CD4-positive, alpha-beta T cell treated with Interleukin-4 for 1 hour (primary cell): Measurements from ENCODE around the gene FAT1.
A peak's percentile ranks its signal among the peaks of the same experiment; 100 is the strongest.

Experiments used
- DNase-seq, 2 donors: peaks; one replicate each; pipeline ENCODE4 v3.0.0-alpha.2; 2020 to 2022

The FAT1 gene

DNA sequence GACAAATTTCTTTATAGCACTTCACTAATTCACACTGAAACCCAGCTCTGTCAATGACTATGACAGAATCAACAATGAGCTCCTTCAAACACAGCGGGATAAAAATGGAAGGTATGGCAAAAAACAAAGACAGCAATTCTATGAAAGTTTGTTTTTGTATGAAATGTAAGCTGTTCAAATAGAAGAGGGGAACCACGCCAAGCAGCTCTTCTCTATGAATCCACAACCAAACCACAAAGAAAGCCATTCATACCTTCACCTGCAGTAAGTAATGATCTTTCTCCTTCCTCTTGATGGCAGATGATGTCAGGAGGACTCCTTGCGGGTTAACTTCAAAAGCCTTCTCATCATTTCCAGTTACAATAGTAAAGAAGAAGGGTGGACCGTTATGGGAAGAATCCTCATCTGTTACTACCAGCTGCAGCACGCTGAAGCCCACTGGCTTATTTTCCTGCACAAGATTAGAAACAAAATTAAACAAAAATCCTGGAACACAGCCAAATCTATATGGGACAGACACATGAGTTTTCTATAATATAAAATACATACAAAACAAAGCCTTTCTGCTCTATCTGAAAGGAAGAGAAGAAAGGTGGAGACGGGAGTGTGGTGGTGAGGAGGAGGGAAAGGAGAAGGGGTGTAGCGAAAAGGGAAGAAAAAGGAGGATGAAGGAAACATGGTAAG, 119.4 kb downstream of the FAT1 start:
- no peak for DNase-seq

DNA sequence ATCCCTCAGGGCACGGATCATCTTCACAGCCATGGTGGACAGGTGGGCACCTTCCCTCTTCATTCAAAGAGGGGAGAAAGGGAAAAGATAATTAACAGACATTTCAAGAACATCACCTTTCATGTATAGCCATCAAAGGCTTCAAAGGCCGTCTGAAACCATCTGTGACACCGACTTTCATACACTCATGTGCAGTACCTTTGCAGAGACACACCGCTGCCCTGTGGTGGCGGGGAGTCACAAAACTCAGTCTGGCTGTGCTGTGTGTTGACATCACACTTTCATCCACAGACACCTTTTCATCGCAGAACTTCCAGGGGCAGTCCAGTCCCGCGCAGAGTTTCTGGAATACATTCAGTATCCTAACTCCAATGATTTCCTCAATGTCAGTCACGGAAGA, 120.7 kb downstream of the FAT1 start:
- no peak for DNase-seq

DNA sequence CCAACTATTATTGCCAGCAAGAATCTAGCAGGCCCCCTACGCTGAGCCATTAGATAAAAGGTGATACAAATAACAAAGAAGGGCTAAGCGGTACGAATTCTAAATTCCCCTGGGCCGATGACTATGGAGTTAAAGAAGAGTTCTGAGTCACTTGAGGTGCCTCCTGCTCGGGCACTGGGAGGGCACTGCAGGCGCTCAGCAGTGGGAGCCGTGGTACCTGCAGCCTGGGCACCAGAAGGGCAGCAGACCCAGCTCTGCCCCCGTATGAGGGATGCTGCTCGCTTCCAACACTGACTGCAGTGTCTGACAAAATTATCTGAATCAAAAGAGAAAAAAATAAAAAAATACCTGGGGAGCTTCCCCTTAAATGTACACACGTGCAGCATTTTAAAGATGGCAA, 124.2 kb downstream of the FAT1 start:
- DNase-seq: no peak

DNA sequence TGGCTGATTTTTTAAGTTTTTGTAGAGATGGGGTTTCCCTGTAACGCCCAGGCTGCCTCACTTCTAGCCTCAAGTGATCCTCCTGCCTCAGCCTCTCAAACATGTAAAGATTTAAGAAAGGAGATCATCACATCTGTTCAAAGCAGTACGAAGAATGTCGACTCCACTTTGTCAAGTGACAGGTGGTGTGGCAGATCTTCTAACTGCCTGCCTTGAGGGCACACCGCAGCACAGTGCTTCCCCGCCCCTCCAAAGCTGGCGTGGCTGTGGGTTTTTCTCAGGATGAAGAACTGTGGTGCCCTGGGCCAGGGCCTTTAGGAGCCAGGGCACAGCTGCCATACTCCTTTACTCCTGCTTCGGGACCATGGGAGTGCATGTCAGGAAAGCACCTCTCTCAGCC, 125.0 kb downstream of the FAT1 start:
- DNase-seq: no peak

DNA sequence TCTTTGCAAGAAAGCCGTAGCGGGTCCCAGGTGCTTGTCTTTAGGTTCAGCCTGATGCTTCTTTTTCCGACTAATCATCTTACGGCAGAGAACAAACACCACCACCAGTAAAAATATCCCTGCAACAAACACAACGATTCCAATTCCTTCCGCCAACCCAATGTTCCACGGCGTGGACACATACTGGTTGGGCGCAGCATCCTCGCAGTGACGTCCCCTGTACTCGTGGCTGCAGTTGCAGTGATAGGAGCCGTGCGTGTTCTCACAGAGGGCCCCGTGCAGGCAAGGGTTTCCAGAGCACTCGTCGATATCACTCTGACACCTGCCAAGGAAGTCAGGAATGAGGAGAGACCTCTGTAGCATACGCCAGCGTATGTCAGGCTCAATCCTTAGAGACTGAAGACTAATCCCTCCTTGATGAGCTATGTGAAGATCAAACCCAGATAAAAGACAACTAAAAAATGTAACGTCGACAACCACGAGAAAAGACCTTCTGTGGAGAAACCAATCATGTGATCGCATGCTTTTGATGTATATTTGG, 126.7 kb downstream of the FAT1 start:
- no peak for DNase-seq

DNA sequence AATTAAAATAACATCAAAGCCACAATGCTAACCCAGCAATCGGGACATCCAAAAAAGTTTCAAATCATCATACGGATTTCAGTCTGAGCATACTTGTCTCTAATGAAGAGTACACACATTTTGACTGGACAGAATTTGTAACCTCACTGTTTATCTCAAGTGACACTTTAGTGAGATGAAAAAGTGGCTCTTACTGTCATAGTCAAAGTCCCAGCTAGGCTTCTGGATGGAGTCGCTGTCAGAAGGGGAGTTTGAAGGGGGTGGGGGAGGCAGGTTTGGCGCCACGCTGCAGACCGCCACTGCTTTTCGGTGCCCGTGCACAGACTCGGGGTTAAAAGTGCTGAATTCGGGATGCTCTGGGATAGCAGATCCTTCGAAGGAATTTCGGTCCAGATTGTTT, 127.3 kb downstream of the FAT1 start:
- no peak for DNase-seq

DNA sequence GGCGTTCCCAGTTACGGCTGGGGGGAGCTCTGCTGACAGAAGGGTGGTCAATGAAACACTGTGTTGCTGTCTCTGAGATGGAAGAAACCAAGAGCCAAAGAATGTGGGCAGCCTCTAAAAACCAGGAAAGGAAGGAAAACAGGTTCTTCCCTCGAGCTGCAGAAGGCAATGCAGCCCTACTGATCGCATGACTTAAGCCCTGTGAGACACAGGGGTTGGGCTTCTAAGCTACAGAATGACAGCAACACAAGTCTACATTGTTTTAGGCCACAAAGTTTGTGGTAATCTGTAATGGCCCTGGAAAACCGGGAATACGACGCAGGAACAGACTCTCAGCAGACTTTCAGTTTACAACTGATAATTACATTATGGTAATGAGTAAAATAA, 130.1 kb downstream of the FAT1 start:
- DNase-seq: no peak

DNA sequence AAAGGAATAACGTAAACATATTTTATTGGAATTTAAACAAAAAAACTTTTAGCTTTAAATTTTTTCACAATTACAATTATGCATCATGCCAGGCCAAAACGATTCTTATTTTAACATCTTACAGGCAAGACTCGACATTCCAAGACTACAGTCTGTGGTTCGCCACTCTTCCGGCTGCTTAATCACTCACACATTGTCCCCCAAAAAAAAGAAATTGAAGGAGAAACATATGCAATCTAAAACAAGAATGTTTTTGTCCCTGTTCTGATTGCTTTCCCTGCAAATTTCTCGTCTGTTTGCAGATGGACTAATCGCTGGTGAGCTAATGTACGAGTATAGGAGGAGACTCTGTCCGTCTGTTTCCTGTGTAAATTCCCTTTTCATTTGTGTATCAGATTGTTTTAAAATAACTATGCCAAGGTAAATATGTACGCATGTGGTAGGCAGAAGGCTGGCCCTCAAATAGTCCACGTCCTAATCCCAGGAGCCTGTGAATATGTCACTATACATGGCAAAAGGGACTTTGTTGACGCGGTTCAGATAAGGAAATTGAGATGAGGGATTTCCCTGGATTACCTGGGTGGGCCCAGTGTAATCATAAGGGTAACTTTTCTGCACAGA, 130.6 kb downstream of the FAT1 start:
- DNase-seq: no peak

DNA sequence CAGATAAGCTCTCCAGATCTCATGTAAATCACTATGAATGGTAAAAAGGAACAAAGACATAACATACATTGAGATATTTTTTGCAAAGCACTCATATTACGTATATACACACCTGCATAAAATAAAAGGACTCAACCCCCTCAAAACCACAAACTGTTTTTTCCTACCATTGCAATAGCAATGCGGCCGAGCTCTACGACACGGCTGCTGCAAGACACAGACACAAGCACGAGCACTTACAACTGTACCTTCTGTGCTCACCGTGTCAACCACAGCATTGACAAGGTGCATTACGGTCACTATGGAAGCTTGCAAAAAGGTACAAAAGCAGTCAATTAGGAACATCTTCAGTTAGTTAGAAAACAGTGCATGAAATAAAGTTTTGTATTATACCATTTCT, 131.2 kb downstream of the FAT1 start:
- DNase-seq: no peak

DNA sequence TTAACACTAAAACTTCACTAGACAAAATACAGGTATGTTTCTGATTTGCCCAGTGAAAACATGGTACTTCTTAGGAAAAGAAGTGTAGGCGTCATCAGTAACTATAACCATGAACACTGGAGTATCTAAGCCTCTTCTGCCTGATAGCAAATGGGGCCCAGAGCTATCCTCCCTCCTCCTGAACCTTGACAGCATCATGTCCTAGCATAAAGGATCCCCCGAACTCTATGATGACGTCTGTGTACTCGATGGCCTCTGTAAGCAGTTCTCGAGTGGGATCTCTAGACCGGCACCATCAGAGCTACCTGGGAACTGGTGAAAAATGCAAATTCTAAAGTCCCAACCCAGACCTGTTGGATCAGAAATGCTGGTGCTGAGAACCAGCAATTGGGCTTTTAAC, 132.0 kb downstream of the FAT1 start:
- DNase-seq: no peak

DNA sequence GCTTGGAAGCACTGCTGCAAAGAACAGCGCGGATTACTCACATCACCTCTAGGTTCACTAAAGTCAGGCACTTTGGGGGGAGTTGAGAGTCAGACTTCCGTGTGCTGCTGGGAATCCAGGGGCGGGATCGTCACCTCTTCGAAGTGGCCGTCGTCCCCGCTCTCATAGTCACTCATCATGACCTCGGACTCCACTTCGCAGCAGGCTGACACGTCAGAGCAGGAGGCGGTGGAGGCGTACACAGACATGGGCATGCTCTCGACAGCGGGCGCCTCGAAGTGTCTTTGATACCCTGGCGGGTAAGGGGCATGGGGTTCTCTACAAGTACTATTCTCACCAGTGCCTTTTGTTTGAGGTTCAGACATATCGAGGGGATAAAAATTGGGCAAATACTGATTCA, 135.2 kb downstream of the FAT1 start:
- DNase-seq: no peak

DNA sequence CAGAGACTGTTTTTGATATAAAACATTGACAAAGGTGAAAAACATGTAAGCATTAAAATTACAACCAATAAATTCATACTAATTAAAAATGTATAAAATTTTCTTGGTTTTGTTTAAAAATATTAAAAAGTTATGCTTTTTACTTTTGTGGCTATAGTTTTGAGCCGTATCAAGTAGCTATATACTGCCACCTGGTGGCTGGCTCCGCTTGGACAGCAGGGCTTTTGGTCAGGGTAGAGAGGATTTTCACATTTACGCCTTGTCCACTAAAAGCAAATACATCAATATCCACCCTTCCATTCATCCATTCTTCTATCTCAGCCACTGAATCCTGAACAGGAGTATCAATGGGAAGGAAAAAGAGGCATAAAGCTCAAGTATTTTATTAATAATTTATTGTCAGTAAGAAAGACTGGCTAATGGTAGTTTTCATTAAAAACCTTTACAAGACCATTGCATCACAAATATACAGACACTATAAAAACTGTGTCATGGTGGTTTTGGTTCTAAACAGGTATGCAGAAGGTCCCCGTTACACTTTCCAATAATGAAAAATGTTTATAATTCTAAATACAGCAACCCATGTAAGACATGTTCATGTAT, 136.1 kb downstream of the FAT1 start:
- peak; percentile 28 to 46 for DNase-seq

DNA sequence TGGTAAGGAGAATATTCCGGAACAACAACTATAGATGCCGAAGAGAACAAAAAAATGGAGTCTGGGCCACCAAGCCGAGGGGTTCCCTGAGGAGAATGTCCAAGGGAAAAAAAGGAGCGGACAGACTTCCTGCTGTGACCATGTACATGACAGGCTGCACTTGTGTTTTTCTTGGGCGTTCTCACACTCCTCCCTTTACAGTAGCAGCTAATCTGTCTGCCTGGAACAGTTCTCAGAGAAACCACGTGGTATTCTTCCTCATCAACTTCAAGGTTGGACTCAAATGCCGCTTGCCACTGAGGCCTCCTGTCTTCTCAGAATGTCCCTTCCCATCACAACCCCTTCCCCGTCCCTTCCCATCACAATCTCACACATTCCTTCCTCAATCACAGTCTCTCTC, 137.5 kb downstream of the FAT1 start:
- no peak for DNase-seq

DNA sequence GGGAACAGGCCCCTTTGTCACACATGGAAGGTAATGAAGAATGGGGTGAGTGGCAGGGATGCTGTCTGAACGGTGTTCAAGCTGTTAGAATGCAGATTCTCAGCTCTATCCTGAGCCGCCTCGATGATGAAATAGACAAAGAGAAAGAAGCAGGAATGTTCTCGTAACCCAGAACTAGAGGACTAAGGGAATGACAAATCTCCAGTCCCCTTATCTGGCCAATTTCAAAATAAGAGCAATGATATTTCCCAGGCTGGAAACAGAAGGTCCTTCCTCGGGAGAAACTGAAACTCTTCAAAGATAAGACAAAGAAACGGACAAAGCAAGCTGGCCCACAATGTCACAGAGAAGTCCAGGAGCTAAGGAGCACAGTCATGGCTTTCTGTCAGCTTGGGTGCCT, 138.7 kb downstream of the FAT1 start:
- no peak for DNase-seq

DNA sequence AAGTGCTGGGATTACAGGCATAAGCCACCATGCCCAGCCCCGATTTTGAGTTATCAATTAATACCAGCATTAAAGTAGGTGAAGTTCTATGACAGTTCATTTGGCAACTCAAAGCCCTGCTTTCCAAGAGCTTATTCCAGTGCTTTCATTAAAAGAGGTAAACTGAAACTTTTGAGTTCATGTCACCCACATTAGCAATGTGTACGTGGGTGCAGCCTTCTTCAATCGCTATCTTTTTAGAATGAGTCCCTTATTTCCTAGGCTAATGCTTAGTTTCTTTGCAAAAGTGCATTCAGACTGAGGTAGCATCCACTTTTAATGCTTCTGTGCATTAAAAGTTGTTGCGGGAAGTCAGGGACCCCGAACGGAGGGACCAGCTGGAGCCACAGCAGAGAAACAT, 142.2 kb downstream of the FAT1 start:
- DNase-seq: no peak

DNA sequence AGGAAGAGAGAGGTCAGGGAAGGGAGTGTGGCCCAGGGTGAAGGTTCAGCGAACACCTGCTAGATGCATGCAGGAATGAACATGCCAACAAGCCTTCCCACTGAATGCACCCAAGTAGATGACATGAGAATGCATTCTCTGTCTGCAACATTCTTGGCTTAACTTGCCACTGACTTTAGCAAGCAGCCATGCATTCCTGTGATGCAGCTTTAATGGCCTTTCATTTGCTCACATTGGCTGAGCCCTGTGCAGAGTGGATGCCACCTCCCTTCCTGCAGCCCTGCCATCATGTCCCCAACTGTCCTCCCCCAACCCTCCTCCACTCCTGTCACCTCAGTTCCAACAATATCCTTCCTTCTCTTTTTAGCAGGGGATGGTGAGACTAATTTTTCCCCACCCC, 143.0 kb downstream of the FAT1 start:
- DNase-seq: no peak

DNA sequence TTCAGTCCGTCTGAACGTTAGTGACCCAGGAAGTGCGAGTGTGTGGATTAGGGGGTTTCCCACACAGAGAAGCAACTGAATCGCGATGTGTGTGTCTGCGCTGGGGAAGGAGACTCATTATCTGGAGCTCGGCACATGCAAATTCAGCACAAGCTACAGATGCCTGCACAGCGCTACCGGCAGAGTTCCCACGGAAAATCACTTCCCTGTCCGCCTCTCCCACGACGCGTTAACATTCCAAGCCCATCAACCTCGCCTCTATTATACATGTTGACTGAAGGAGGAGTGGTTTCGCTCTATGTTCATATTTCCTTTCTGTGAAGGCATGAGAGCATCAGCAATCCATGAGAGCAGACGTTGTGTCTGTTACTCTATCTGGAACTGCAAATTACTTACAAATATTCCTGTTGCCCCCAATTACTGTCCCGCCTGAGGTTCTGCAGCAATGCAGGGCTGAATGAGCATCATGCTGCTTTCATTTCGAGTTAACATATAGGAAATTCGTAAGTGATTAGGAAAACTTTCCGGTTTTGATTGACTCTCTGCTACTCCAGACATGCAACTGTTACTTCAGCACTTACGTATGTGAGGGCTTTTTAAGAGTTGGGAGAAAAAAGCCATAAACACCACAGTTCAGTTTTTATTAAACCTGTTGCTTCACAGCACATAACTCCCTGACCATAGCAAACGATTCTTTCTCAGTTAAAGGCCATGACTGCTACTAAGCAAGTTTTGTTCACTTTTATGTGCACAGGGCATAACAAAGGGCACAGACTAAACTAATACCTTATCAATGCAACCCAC, 153.3 kb downstream of the FAT1 start:
- no peak for DNase-seq

DNA sequence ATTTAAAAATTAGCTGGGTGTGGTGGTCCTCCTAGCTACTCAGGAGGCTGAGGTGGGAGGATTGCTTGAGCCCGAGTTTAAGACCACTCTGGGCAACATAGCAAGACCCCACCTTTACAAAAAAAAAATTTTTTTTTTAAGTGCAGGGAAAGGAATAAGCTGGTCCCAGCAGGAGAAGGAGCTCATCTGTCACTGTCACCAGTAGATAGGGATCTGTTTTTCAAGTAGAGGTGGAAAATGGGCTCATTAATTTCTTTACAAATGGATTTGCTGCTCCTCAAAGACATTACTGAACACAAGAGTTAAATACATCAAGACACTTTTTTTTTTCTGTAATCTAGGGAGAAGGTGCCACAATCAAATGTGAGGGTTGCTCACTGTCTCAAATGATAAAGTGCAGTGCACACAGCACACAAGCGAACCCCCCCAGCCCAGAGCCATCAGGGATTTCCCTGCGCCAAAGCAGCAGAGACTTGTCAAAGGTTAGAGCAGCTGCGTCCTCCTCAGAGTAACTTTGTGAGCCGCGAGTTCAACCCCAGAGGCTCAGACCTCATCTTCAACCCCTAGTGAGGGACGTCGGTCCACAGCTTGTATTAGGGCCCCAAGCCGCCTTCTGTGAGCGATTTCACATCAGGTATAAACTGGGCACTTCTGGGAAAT, 154.0 kb downstream of the FAT1 start:
- no peak for DNase-seq

DNA sequence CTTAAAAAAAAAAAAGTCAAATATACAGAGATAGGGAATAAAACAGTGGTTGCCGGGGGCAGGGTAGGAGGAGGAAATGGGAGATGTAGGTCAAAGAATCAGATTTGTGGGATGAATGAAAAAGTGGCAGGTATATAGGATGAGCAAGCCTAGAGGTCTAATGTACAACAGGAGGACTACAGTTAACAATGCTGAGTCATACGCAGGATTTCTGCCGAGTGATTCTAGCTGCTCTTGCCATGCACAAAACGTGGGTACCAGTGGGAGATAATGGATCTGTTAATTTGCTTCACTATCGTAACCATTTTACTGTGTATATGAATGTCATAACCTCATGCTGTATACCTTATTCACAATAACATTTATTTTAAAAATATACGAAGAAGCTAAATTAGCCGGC, 157.6 kb downstream of the FAT1 start:
- no peak for DNase-seq

DNA sequence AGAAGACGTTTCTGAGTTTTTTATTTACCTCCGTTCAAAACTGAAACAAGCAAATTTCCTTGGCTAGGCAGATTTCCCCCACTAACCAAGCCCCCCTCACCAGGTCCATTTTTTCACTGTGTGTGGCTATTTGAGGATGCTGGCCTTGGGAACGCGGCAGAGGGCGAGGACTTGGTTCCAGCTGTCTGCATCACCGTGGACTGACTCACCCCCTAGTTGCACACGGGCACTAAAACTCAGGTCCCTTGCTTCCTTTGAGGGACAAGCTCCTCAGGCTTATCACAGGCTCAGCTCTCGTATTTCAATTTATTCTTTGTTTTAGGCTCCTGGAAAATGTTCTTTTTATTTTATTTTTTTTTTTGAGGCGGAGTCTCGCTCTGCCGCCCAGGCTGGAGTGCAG, 159.9 kb downstream of the FAT1 start:
- no peak for DNase-seq

DNA sequence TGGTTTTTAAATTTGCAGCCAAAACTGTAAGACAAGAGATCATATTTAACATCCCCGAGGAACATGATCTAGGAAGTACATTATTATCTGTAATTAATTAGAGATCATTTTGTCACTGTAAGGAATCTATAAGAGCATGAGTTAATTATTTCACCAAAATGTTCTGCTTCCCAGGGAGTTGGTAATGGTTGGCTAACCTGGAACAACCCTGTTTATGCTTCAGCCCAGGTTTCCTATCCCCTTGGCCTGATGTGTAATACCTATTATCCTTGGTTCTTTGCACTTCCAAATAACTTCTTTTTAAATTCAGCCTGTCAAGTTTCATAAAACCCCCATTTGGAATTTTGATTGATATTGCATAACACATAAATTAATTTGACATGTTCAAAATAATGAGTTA, 161.9 kb downstream of the FAT1 start:
- no peak for DNase-seq

DNA sequence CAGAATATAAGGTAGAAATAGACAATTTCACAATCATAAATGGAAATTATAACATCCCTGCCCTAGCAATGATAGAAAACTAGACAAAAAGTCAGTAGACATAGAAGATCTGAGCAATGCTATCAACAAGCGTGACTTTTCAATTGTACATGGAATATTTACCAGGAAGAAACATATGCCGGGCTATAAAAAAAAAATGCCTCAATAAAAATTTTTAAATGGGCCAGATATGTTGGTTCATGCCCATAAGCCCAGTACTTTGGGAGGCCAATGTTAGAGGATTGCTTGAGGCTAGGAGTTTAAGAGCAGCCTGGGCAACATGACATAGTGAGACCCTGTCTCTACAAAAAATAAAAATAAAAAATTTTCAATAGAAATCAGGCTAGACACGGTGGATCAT, 163.0 kb downstream of the FAT1 start:
- DNase-seq: no peak

DNA sequence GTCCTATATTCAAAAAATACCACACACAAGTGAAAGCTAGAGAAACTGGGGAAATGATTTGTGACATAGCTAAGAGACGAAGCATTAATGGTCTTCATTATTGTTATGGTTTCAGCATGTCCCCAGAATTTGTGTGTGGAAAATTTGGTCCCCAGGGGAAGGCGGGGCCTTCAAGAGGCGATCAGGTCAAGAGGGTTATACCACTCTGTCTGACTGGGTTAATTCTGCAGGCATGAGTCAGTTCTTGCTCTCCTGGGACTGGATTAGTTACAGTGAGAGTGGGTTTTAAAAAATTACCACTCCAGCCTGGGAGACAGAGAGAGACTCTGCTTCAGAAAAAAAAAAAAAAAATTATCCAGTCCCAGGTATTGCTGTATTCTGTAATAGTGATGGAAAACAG, 166.2 kb downstream of the FAT1 start:
- DNase-seq: no peak
